ENCODE results near the gene SPINT1. TPM values are rescaled to one million over a fixed set of nuclear protein-coding genes. Genes with fewer than 3 reads are reported as not detected.
A peak's percentile ranks its signal among the peaks of the same experiment; 100 is the strongest.

SPINT1 gene, protein sequence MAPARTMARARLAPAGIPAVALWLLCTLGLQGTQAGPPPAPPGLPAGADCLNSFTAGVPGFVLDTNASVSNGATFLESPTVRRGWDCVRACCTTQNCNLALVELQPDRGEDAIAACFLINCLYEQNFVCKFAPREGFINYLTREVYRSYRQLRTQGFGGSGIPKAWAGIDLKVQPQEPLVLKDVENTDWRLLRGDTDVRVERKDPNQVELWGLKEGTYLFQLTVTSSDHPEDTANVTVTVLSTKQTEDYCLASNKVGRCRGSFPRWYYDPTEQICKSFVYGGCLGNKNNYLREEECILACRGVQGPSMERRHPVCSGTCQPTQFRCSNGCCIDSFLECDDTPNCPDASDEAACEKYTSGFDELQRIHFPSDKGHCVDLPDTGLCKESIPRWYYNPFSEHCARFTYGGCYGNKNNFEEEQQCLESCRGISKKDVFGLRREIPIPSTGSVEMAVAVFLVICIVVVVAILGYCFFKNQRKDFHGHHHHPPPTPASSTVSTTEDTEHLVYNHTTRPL
- total RNA-seq: 96.8 TPM
- long read RNA-seq, transcript SPINT1-202 (11 exons, 2,456 nt): major isoform, 46 of 274 reads
- long read RNA-seq, transcript SPINT1-201 (11 exons, 3,056 nt): minor isoform, 35 of 274 reads
- long read RNA-seq, partial matches to known transcripts: 141 of 274 reads
- long read RNA-seq, other reads (novel, unspliced or antisense): 48 of 274 reads

- intact Hi-C loops (cut with DNase I): no loop called here
- no peaks in the 10 kb centered on the region for H3K9me3 ChIP-seq
- peak within 1 kb of the TSS; percentile 83 for H3K27ac ChIP-seq
- H3K27me3 ChIP-seq: peaks cover 6% of the 10 kb centered on the region
- DNase-seq (peak; percentile 89), ATAC-seq (peak; percentile 78)
- no peak for TF ChIP-seq CTCF (IDR thresholded peaks at IDR 0.05)
- H3K4me1 ChIP-seq: peaks cover 31% of the 10 kb centered on the region
- no peaks in the 10 kb centered on the region for H3K36me3 ChIP-seq
- peak within 1 kb of the TSS; percentile 70 for H3K4me3 ChIP-seq
Observed at GRCh38 chr15:40843885-40844695, at the start of gene SPINT1. SPINT1 (plus strand) TSS chr15:40844048; CDS start chr15:40844555, 507 bp downstream.

DNA sequence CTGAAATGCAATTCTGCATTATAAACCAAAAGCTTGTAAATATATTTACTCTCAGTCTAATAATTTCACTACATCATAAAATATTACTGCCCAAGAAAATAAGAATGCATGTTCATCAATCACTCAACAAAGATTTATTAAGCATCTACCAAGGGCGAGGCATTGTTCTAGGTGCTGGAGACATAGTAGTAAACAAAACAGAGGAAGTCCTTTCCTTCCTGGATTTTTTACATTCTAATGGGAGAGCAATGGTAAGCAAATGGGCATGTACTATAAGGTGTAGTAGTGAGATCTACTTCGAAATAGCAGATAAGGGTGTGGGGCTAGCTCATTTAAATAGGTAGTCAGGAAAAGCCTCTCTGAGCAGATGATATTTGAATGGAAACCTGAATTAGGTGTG, 47.8 kb upstream of the SPINT1 start:
- no peak overlapping the region for H3K4me3 ChIP-seq
- intact Hi-C loops (cut with DNase I): no loop called here
- H3K27ac ChIP-seq: no peak overlapping the region
- H3K27me3 ChIP-seq: no peaks in the 10 kb centered on the region
- TF ChIP-seq CTCF (IDR thresholded peaks at IDR 0.05): no peak
- no peaks in the 10 kb centered on the region for H3K9me3 ChIP-seq
- H3K4me1 ChIP-seq: peaks cover 19% of the 10 kb centered on the region
- DNase-seq (no peak), ATAC-seq (no peak)
- H3K36me3 ChIP-seq: peaks cover 12% of the 10 kb centered on the region

GRCh38 chr15:40796512-40796911, 47.3 kb upstream of the SPINT1 start:
- TF ChIP-seq CTCF (IDR thresholded peaks at IDR 0.05): no peak
- Histone ChIP-seq H3K27me3 (no peaks in the 10 kb centered on the region), H3K4me1 (peaks cover 19% of the 10 kb centered on the region), H3K9me3 (no peaks in the 10 kb centered on the region), H3K27ac (no peak overlapping the region), H3K36me3 (peaks cover 7% of the 10 kb centered on the region), H3K4me3 (no peak overlapping the region)
- ATAC-seq (peak; percentile 53), DNase-seq (no peak)
- intact Hi-C loops (cut with DNase I): no loop called here

GRCh38 chr15:40799523-40799922, 44.3 kb upstream of the SPINT1 start:
- DNase-seq (no peak), ATAC-seq (no peak)
- Histone ChIP-seq H3K9me3 (no peaks in the 10 kb centered on the region), H3K36me3 (no peaks in the 10 kb centered on the region), H3K27ac (no peak overlapping the region), H3K27me3 (no peaks in the 10 kb centered on the region), H3K4me1 (peaks cover 19% of the 10 kb centered on the region), H3K4me3 (no peak overlapping the region)
- intact Hi-C loops (cut with DNase I): no loop called here
- TF ChIP-seq CTCF (IDR thresholded peaks at IDR 0.05): no peak

GRCh38 chr15:40803076-40803475, 40.8 kb upstream of the SPINT1 start:
- Histone ChIP-seq H3K4me3 (no peak overlapping the region), H3K4me1 (peaks cover 16% of the 10 kb centered on the region), H3K27me3 (no peaks in the 10 kb centered on the region), H3K9me3 (no peaks in the 10 kb centered on the region), H3K27ac (no peak overlapping the region), H3K36me3 (no peaks in the 10 kb centered on the region)
- no peak for DNase-seq
- intact Hi-C loops (cut with DNase I): no loop called here
- no peak for ATAC-seq
- TF ChIP-seq CTCF (IDR thresholded peaks at IDR 0.05): no peak
